Measurements from ENCODE around the gene CIROP. TPM values are rescaled to one million over a fixed set of nuclear protein-coding genes. Genes with fewer than 3 reads are reported as not detected.

CIROP gene
- total and polyA plus RNA-seq, 4 donors: not detected

- Histone ChIP-seq H3K4me3 (ENCODE audit: low read depth in 1 of 3, low read length in 3 of 3) (no peak overlapping the region), H3K27me3 (ENCODE audit: control insufficient read depth in 4 of 4, insufficient read depth in 4 of 4, low read length in 3 of 4) (no peaks in the 10 kb centered on the region), H3K27ac (ENCODE audit: low read depth in 1 of 2, low read length in 2 of 2) (no peak overlapping the region), H3K4me1 (ENCODE audit: control insufficient read depth in 4 of 4, insufficient read depth in 4 of 4, low read length in 3 of 4) (no peaks in the 10 kb centered on the region), H3K9ac (ENCODE audit: low read depth in 1 of 2, low read length in 2 of 2) (no peak overlapping the region), H3K36me3 (ENCODE audit: control insufficient read depth in 4 of 4, insufficient read depth in 3 of 4, low read depth in 1 of 4, low read length in 3 of 4) (no peaks in the 10 kb centered on the region), H3K9me3 (ENCODE audit: control insufficient read depth in 4 of 4, low read length in 3 of 4) (no peaks in the 10 kb centered on the region)
- 96% methylated on average over 5 of the region's 5 CpGs for WGBS
- DNase-seq (ENCODE audit: low spot score): no peak
- no peak for TF ChIP-seq HNF4A (conservative IDR thresholded peaks at IDR 0.05)
- no peak for TF ChIP-seq RXRA (IDR thresholded peaks at IDR 0.05)
- TF ChIP-seq CTCF (IDR thresholded peaks at IDR 0.05; ENCODE audit: low read depth, low read length, missing input control): no peak
- TF ChIP-seq YY1 (IDR thresholded peaks at IDR 0.05): no peak
- no peak for TF ChIP-seq RAD21 (IDR thresholded peaks at IDR 0.05)
- no peak for TF ChIP-seq TAF1 (conservative IDR thresholded peaks at IDR 0.05)
Measured at GRCh38 chr14:23148591-23149249, 43.9 kb upstream of the CIROP start.

GRCh38 chr14:23147676-23148075 lies 42.9 kb upstream of the CIROP start:
- no peak for DNase-seq (ENCODE audit: low spot score)
- no peaks in the 10 kb centered on the region for H3K27me3 ChIP-seq (ENCODE audit: control insufficient read depth in 4 of 4, insufficient read depth in 4 of 4, low read length in 3 of 4)
- H3K36me3 ChIP-seq (ENCODE audit: control insufficient read depth in 4 of 4, insufficient read depth in 3 of 4, low read depth in 1 of 4, low read length in 3 of 4): no peaks in the 10 kb centered on the region
- H3K9me3 ChIP-seq (ENCODE audit: control insufficient read depth in 4 of 4, low read length in 3 of 4): no peaks in the 10 kb centered on the region
- H3K9ac ChIP-seq (ENCODE audit: low read depth in 1 of 2, low read length in 2 of 2): no peak overlapping the region
- 83% methylated on average over 1 of the region's 1 CpG for WGBS
- H3K4me3 ChIP-seq (ENCODE audit: low read depth in 1 of 3, low read length in 3 of 3): no peak overlapping the region
- H3K4me1 ChIP-seq (ENCODE audit: control insufficient read depth in 4 of 4, insufficient read depth in 4 of 4, low read length in 3 of 4): no peaks in the 10 kb centered on the region
- H3K27ac ChIP-seq (ENCODE audit: low read depth in 1 of 2, low read length in 2 of 2): no peak overlapping the region
- TF ChIP-seq FOXA2 (IDR thresholded peaks at IDR 0.05): no peak
- TF ChIP-seq MAX (IDR thresholded peaks at IDR 0.05): no peak
- no peak for TF ChIP-seq CTCF (IDR thresholded peaks at IDR 0.05; ENCODE audit: low read depth, low read length, missing input control)
- no peak for TF ChIP-seq FOXA1 (IDR thresholded peaks at IDR 0.05)
- TF ChIP-seq ZBTB33 (IDR thresholded peaks at IDR 0.05): no peak
- TF ChIP-seq JUND (IDR thresholded peaks at IDR 0.05): no peak
- TF ChIP-seq SP1 (IDR thresholded peaks at IDR 0.05): no peak
- no peak for TF ChIP-seq HNF4A (conservative IDR thresholded peaks at IDR 0.05)
